ENCODE measurements around the gene PNCK.

The PNCK gene

GRCh38 chrX:153659268-153659667, 14.3 kb downstream of the PNCK start:
- no peak for DNase-seq (ENCODE audit: low spot score)

- DNase-seq (ENCODE audit: low spot score) = no peak
Observed at GRCh38 chrX:153657161-153657560, 16.5 kb downstream of the PNCK start.

- no peak for DNase-seq (ENCODE audit: low spot score)
Observed at GRCh38 chrX:153653556-153653955, 20.1 kb downstream of the PNCK start.

- no peak for DNase-seq (ENCODE audit: low spot score)
Observed at GRCh38 chrX:153651540-153652079, 22.0 kb downstream of the PNCK start.

- DNase-seq (ENCODE audit: low spot score) = no peak
Observed at GRCh38 chrX:153650959-153651358, 22.7 kb downstream of the PNCK start.

- DNase-seq (ENCODE audit: low spot score) = no peak
Observed at GRCh38 chrX:153649915-153650782, 23.5 kb downstream of the PNCK start.

- peak; percentile 83 for DNase-seq (ENCODE audit: low spot score)
Observed at GRCh38 chrX:153649178-153649914, 24.3 kb downstream of the PNCK start.

- no peak for DNase-seq (ENCODE audit: low spot score)
Observed at GRCh38 chrX:153648358-153649177, 25.0 kb downstream of the PNCK start.

- no peak for DNase-seq (ENCODE audit: low spot score)
Observed at GRCh38 chrX:153647461-153648357, 25.9 kb downstream of the PNCK start.

- peak; percentile 78 for DNase-seq (ENCODE audit: low spot score)
Observed at GRCh38 chrX:153646620-153647373, 26.8 kb downstream of the PNCK start, which contains the start of gene DUSP9. Gene DUSP9, plus strand, starts transcription at chrX:153647203. Its CDS starts 751 bp downstream, at chrX:153647954.

GRCh38 chrX:153645921-153646488, 27.6 kb downstream of the PNCK start:
- no peak for DNase-seq (ENCODE audit: low spot score)

- no peak for DNase-seq (ENCODE audit: low spot score)
Observed at GRCh38 chrX:153645151-153645550, 28.5 kb downstream of the PNCK start.

GRCh38 chrX:153644356-153645125, 29.1 kb downstream of the PNCK start:
- no peak for DNase-seq (ENCODE audit: low spot score)

GRCh38 chrX:153643431-153644351, 29.9 kb downstream of the PNCK start:
- DNase-seq (ENCODE audit: low spot score) = peak; percentile 67

- no peak for DNase-seq (ENCODE audit: low spot score)
Observed at GRCh38 chrX:153642655-153643430, 30.8 kb downstream of the PNCK start.

GRCh38 chrX:153642051-153642654, 31.5 kb downstream of the PNCK start:
- peak; percentile 55 for DNase-seq (ENCODE audit: low spot score)

GRCh38 chrX:153641627-153642026, 32.0 kb downstream of the PNCK start:
- DNase-seq (ENCODE audit: low spot score) = no peak
